ENCODE measurements around the gene USP7. TPM values are rescaled to one million over a fixed set of nuclear protein-coding genes. Genes with fewer than 3 reads are reported as not detected.
"Not testable (repeated sequence)": the region's sequence is repeated elsewhere in the genome, so short reads cannot be mapped to it uniquely, and the experiment has no call there.

Gene USP7
- total RNA-seq, 1 experiment from 2014 or later = 125 TPM

- no peak for ATAC-seq
- no peaks in the 10 kb centered on the region for H3K27me3 ChIP-seq (ENCODE audit: control insufficient read depth, insufficient read depth, low read length)
- intact Hi-C loops (cut with micrococcal nuclease; ENCODE audit: unreplicated experiment) (no loop called here), in situ Hi-C loops (cut with HindIII; ENCODE audit: low pct_unique_long_range_greater_than_20kb, low sequenced_read_pairs) (no loop called here)
- DNase-seq (ENCODE audit: low read depth, low spot score) = no peak
- POLR2A ChIA-PET = no interaction called here
- no TSS peak for BruUV-seq (replicated peaks)
- H3K4me3 ChIP-seq (ENCODE audit: low read depth in 2 of 2, low read length in 2 of 2) = no peak overlapping the region
- CTCF ChIA-PET = no interaction called here
- TF ChIP-seq REST (IDR thresholded peaks at IDR 0.05; ENCODE audit: insufficient read depth in 1 of 2, low read depth in 2 of 2, low read length in 1 of 2) = no peak
- TF ChIP-seq TCF7L2 (IDR thresholded peaks at IDR 0.05; ENCODE audit: low read depth, low read length) = no peak
- no peak for TF ChIP-seq CTCF (IDR thresholded peaks at IDR 0.05)
- TF ChIP-seq POLR2AphosphoS5 (IDR thresholded peaks at IDR 0.05; ENCODE audit: low read depth, low read length) = no peak
- TF ChIP-seq SIN3A (IDR thresholded peaks at IDR 0.05; ENCODE audit: borderline replicate concordance, insufficient read depth, low read depth, low read length) = no peak
- peaks cover 3% of the 10 kb centered on the region; the same call in 1 of the 2 replicates for H3K36me3 ChIP-seq (ENCODE audit: control insufficient read depth, insufficient read depth, low read length)
- peaks cover 26% of the 10 kb centered on the region for H3K4me1 ChIP-seq (ENCODE audit: control insufficient read depth, insufficient read depth, low read length)
- H3K9me3 ChIP-seq (ENCODE audit: control insufficient read depth, insufficient read depth, low read depth, low read length) = no peaks in the 10 kb centered on the region
- H3K27ac ChIP-seq (ENCODE audit: low read length) = no peak overlapping the region
These were observed 117.9 kb downstream of the USP7 start for GRCh38 chr16:8845699-8846298.

- H3K36me3 ChIP-seq (ENCODE audit: control insufficient read depth, insufficient read depth, low read length); CTCF ChIA-PET; H3K4me1 ChIP-seq (ENCODE audit: control insufficient read depth, insufficient read depth, low read length); in situ Hi-C loops (cut with HindIII; ENCODE audit: low pct_unique_long_range_greater_than_20kb, low sequenced_read_pairs); ATAC-seq; H3K27me3 ChIP-seq (ENCODE audit: control insufficient read depth, insufficient read depth, low read length); POLR2A ChIA-PET; intact Hi-C loops (cut with micrococcal nuclease; ENCODE audit: unreplicated experiment); H3K4me3 ChIP-seq (ENCODE audit: low read depth in 2 of 2, low read length in 2 of 2); H3K9me3 ChIP-seq (ENCODE audit: control insufficient read depth, insufficient read depth, low read depth, low read length); H3K27ac ChIP-seq (ENCODE audit: low read length); BruUV-seq (replicated peaks); DNase-seq (ENCODE audit: low read depth, low spot score): not testable (repeated sequence)
These were observed 120.4 kb downstream of the USP7 start for GRCh38 chr16:8843296-8843695.

Other genes starting within 250 kb of the USP7 start
- 12.4 TPM for gene TMEM186, start 166.3 kb downstream of the USP7 start, total RNA-seq (2021; ENCODE audit: unreplicated experiment)
- 58.4 TPM for gene PMM2, start 166.1 kb downstream of the USP7 start, total RNA-seq (2021; ENCODE audit: unreplicated experiment)
- 158 TPM for gene CARHSP1, start 94.9 kb downstream of the USP7 start, total RNA-seq (2021; ENCODE audit: unreplicated experiment)
- not detected for gene LITAFD, start 81.6 kb downstream of the USP7 start, total RNA-seq (2021; ENCODE audit: unreplicated experiment)
- gene HAPSTR1, start 127.7 kb upstream of the USP7 start, total RNA-seq (2021; ENCODE audit: unreplicated experiment) = 49.9 TPM

Data from Panc1 (cell line).